H1 (cell line): ENCODE results near the gene SAA1. TPM values are rescaled to one million over a fixed set of nuclear protein-coding genes. Genes with fewer than 3 reads are reported as not detected.

Experiments used
- CTCF ChIA-PET: fragments of 300-600 bp; sonication (Branson Sonifier 250); formaldehyde crosslinking; loops from one replicate; lab custom pipeline; 2021; ENCODE audit not compliant: partially characterized antibody; lab: Charles Lee
- POLR2A ChIA-PET: fragments of 300-600 bp; sonication (Branson Sonifier 250); formaldehyde crosslinking; loops from one replicate; lab custom pipeline; 2021; ENCODE audit warnings: inconsistent platforms; ENCODE audit not compliant: partially characterized antibody; lab: Charles Lee
- DNase-seq, 2 experiments: peaks; one replicate each; pipeline versions ENCODE4 v3.0.0 to v3.0.0-alpha.2; 2010 to 2022; ENCODE audit warnings: low spot score in 2 of 2, low read depth in 1 of 2, mixed read lengths in 1 of 2
- FAIRE-seq: peaks from 2 replicates; lab custom pipeline; 2011; peaks lifted over from hg19 to GRCh38; lab: Jason Lieb, UNC
- H2AFZ ChIP-seq: 2 replicates; pipeline ENCODE4 v1.8.1; 2012; ENCODE audit warnings: low read length, inconsistent platforms
- H2AK5ac ChIP-seq: 2 replicates; pipeline ENCODE4 v1.6.1; 2013; ENCODE audit warnings: low read depth, low read length
- H2BK120ac ChIP-seq: replicated peaks from 2 replicates; pipeline ENCODE3; 2013; ENCODE audit warnings: low read depth, low read length, inconsistent platforms
- H2BK12ac ChIP-seq: 2 replicates; pipeline ENCODE4 v1.6.1; 2013; ENCODE audit warnings: low read depth, low read length
- H2BK15ac ChIP-seq: 2 replicates; pipeline ENCODE4 v1.6.1; 2013; ENCODE audit warnings: low read length
- H2BK20ac ChIP-seq: 2 replicates; pipeline ENCODE4 v1.6.1; 2013; ENCODE audit warnings: low read length
- H2BK5ac ChIP-seq: 2 replicates; pipeline ENCODE4 v1.6.1; 2013; ENCODE audit warnings: low read depth, low read length
- H3K14ac ChIP-seq: 2 replicates; pipeline ENCODE4 v1.6.1; 2013; ENCODE audit warnings: inconsistent platforms; ENCODE audit not compliant: insufficient read length
- H3K18ac ChIP-seq: 2 replicates; pipeline ENCODE4 v1.6.1; 2013; ENCODE audit warnings: low read length; ENCODE audit errors: extremely low read depth
- H3K23ac ChIP-seq: 2 replicates; pipeline ENCODE4 v1.6.1; 2013; ENCODE audit warnings: inconsistent platforms; ENCODE audit not compliant: insufficient read length
- H3K23me2 ChIP-seq: 2 replicates; pipeline ENCODE4 v1.6.1; 2013; ENCODE audit warnings: low read depth, low read length
- H3K27ac ChIP-seq: 2 replicates; pipeline ENCODE4 v1.6.1; 2011; ENCODE audit warnings: low read depth, low read length, inconsistent platforms
- H3K27me3 ChIP-seq, 4 experiments: replicated peaks in 1 of 4; 1 replicate in 1 of 4; 2 replicates in 3 of 4; pipeline versions ENCODE4 v1.6.1 to v1.8.1; 2011 to 2013; ENCODE audit warnings: low read length in 3 of 4, mild to moderate bottlenecking in 3 of 4, inconsistent platforms in 2 of 4, mixed read lengths in 2 of 4, moderate library complexity in 1 of 4; ENCODE audit not compliant: control insufficient read depth in 3 of 4, insufficient read depth in 3 of 4; ENCODE audit errors: extremely low read depth in 1 of 4
- H3K36me3 ChIP-seq, 4 experiments: 2 replicates each; pipeline versions ENCODE4 v1.6.1 to v1.8.1; 2011 to 2013; ENCODE audit warnings: mild to moderate bottlenecking in 4 of 4, low read length in 3 of 4, moderate library complexity in 2 of 4, control low read depth in 1 of 4, inconsistent platforms in 1 of 4; ENCODE audit not compliant: insufficient read depth in 4 of 4, control insufficient read depth in 2 of 4
- H3K4ac ChIP-seq: replicated peaks from 2 replicates; pipeline ENCODE3; 2013; ENCODE audit warnings: low read length, low read depth, mixed read lengths, inconsistent platforms; ENCODE audit not compliant: insufficient read length
- H3K4me1 ChIP-seq, 4 experiments: replicated peaks in 1 of 4; 1 replicate in 1 of 4; 2 replicates in 3 of 4; pipeline versions ENCODE4 v1.6.1 to v1.8.1; 2011 to 2013; ENCODE audit warnings: low read length in 3 of 4, inconsistent platforms in 2 of 4, mixed read lengths in 1 of 4; ENCODE audit not compliant: insufficient read depth in 4 of 4, control insufficient read depth in 3 of 4
- H3K4me2 ChIP-seq, 2 experiments: 2 replicates each; pipeline versions ENCODE4 v1.6.1 to v1.8.1; 2011 to 2013; ENCODE audit warnings: low read depth in 2 of 2, low read length in 2 of 2, control low read depth in 1 of 2, inconsistent platforms in 1 of 2, mild to moderate bottlenecking in 1 of 2; ENCODE audit not compliant: insufficient read depth in 1 of 2
- H3K4me3 ChIP-seq, 4 experiments: fragments of 200-600, 300-600 bp in 1 of 4; sonication (generic), shearing (Covaris generic), sonication (Bioruptor Twin) in 1 of 4; 2 replicates each; pipeline versions ENCODE4 v1.5.1 to v1.8.1; 2011 to 2016; ENCODE audit warnings: low read length in 4 of 4, low read depth in 3 of 4, control low read depth in 2 of 4, inconsistent platforms in 2 of 4, mild to moderate bottlenecking in 2 of 4, mixed read lengths in 1 of 4, moderate library complexity in 1 of 4; ENCODE audit not compliant: insufficient read depth in 2 of 4; ENCODE audit errors: extremely low read depth in 1 of 4
- H3K56ac ChIP-seq: replicated peaks from 2 replicates; pipeline ENCODE3; 2013; ENCODE audit warnings: low read depth, mild to moderate bottlenecking, mixed read lengths, low read length, inconsistent platforms; ENCODE audit not compliant: insufficient read length
- H3K79me1 ChIP-seq: 2 replicates; pipeline ENCODE4 v1.6.1; 2013; ENCODE audit warnings: low read depth, low read length, control low read depth
- H3K79me2 ChIP-seq, 2 experiments: 2 replicates each; pipeline versions ENCODE4 v1.6.1 to v1.8.1; 2012 to 2013; ENCODE audit warnings: low read length in 2 of 2, mild to moderate bottlenecking in 2 of 2, inconsistent platforms in 1 of 2; ENCODE audit not compliant: insufficient read depth in 2 of 2, control insufficient read depth in 1 of 2
- H3K9ac ChIP-seq, 4 experiments: replicated peaks in 1 of 4; 1 replicate in 1 of 4; 2 replicates in 3 of 4; pipeline versions ENCODE4 v1.6.1 to v1.8.1; 2011 to 2013; ENCODE audit warnings: low read depth in 3 of 4, low read length in 3 of 4, control low read depth in 2 of 4, mild to moderate bottlenecking in 2 of 4, moderate library complexity in 2 of 4, inconsistent platforms in 1 of 4; ENCODE audit errors: extremely low read depth in 1 of 4
- H3K9me3 ChIP-seq, 2 experiments: 2 replicates each; pipeline versions ENCODE4 v1.6.1 to v1.8.1; 2012 to 2013; ENCODE audit warnings: mild to moderate bottlenecking in 2 of 2, moderate library complexity in 2 of 2, control low read depth in 1 of 2, inconsistent platforms in 1 of 2, low read depth in 1 of 2, low read length in 1 of 2, mixed read lengths in 1 of 2; ENCODE audit not compliant: insufficient read depth in 2 of 2
- H4K20me1 ChIP-seq, 2 experiments: replicated peaks in 1 of 2; 2 replicates each; pipeline versions ENCODE3 to v1.8.1; 2011 to 2013; ENCODE audit warnings: inconsistent platforms in 2 of 2, low read length in 2 of 2, mild to moderate bottlenecking in 1 of 2; ENCODE audit not compliant: insufficient read depth in 2 of 2, control insufficient read depth in 1 of 2
- H4K5ac ChIP-seq: 2 replicates; pipeline ENCODE4 v1.6.1; 2013; ENCODE audit warnings: low read length, low read depth, mixed read lengths, inconsistent platforms; ENCODE audit not compliant: insufficient read length
- H4K8ac ChIP-seq: 2 replicates; pipeline ENCODE4 v1.8.0; 2013; ENCODE audit warnings: mild to moderate bottlenecking, moderate library complexity, low read length, inconsistent platforms; ENCODE audit not compliant: insufficient read depth; ENCODE audit errors: extremely low read depth
- H4K91ac ChIP-seq: replicated peaks from 2 replicates; pipeline ENCODE3; 2013; ENCODE audit warnings: low read length, mixed read lengths, inconsistent platforms; ENCODE audit not compliant: insufficient read length
- SIN3A ChIP-seq, 2 experiments: IDR thresholded peaks in 1 of 2; conservative IDR thresholded peaks in 1 of 2; 2 replicates each; pipeline ENCODE4 v1.6.1; 2011 to 2012; ENCODE audit warnings: low read length in 2 of 2, improper control_type of control experiment in 1 of 2, low read depth in 1 of 2, mild to moderate bottlenecking in 1 of 2
- WGBS, 2 experiments: shearing (Covaris generic) in 1 of 2; methylation state at CpG; one replicate each; pipeline versions ENCODE4 v1.1.6 to v1.1.7; 2013 to 2015; ENCODE audit warnings: low lambda C conversion rate in 2 of 2, mixed read lengths in 2 of 2, inconsistent platforms in 1 of 2, low coverage in 1 of 2, missing lambda C conversion rate in 1 of 2; ENCODE audit not compliant: insufficient replicate concordance in 2 of 2, insufficient coverage in 1 of 2, insufficient read length in 1 of 2; ENCODE audit errors: extremely low coverage in 1 of 2, missing lambda C conversion rate in 1 of 2; 5-methylcytosine and 5-hydroxymethylcytosine counted together
- polyA plus RNA-seq, 7 experiments: library from polyadenylated mRNA; depleted of rRNA in 3 of 7; stranded (reverse) in 5 of 7; unstranded in 2 of 7; fragments of >200 nt in 5 of 7; fragments of 200-250 nt in 2 of 7; gene quantifications; 1 replicate in 5 of 7; 2 replicates in 1 of 7; 4 replicates in 1 of 7; pipeline versions ENCODE4 v1.2.1 to v1.2.3, GENCODE V29; 2011 to 2013; ENCODE audit warnings: missing spikeins in 2 of 7, mixed read lengths in 2 of 7
- total RNA-seq: library from RNA; stranded (reverse); fragmentation: NEBNext Ultra II Directional; extraction: Animal tissue kit (Norgen Biotek cat#: 25700); gene quantifications from 2 replicates; pipeline ENCODE4 v1.2.1, GENCODE V29; 2021
- TF ChIP-seq, protein P1 (sequence below): IDR thresholded peaks from 2 replicates; pipeline ENCODE4 v1.6.1; 2012; ENCODE audit warnings: inconsistent platforms

The SAA1 gene
- total and polyA plus RNA-seq, 2 of the 8 experiments (the other 6 are each of a cell fraction or from before 2014, with no cell fraction given), result 0.41 TPM; not detected in 1

DNA sequence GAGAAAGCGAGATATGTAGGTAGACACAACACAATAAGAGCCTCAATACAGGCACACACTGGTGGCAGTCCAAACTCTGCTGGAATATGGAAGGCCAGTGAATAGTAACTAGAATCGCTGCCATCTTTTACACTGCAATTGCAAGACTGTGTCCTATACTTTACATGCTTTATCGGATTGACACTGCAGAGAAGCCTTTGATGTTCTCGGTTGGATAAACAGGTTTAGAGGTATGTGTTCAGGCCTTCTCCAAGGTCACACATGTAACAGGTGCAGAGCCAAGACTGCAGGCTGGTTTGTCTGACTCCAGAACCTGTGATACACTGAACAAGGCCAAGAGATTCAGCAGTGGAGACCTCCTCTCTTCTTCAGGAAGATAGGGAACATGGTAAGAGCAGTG is 5.1 kb downstream of the SAA1 start:
- TF ChIP-seq, protein P1, sequence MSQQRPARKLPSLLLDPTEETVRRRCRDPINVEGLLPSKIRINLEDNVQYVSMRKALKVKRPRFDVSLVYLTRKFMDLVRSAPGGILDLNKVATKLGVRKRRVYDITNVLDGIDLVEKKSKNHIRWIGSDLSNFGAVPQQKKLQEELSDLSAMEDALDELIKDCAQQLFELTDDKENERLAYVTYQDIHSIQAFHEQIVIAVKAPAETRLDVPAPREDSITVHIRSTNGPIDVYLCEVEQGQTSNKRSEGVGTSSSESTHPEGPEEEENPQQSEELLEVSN, result no peak
- TF ChIP-seq SIN3A (conservative IDR thresholded peaks at IDR 0.05 in 1 of 2, IDR thresholded peaks at IDR 0.05 in 1 of 2; ENCODE audit: low read depth in 1 of 2, low read length in 2 of 2), result no peak
- CTCF ChIA-PET, result no interaction called here
- Histone ChIP-seq H4K20me1 (no peaks in the 10 kb centered on the region), H4K91ac (no peak overlapping the region), H3K9me3 (no peaks in the 10 kb centered on the region; a peak in 1 of 4 replicates), H3K56ac (no peak overlapping the region), H3K9ac (no peak overlapping the region), H3K18ac (no peak overlapping the region), H3K27ac (no peak overlapping the region), H3K79me1 (no peaks in the 10 kb centered on the region), H3K36me3 (no peaks in the 10 kb centered on the region), H4K8ac (no peak overlapping the region), H3K79me2 (no peaks in the 10 kb centered on the region), H2BK20ac (no peak overlapping the region), H3K4ac (no peak overlapping the region), H4K5ac (no peak overlapping the region), H2BK15ac (no peak overlapping the region), H2BK12ac (no peak overlapping the region), H3K27me3 (no peaks in the 10 kb centered on the region), H2BK120ac (no peak overlapping the region), H3K23me2 (no peaks in the 10 kb centered on the region), H3K4me3 (no peak overlapping the region), H3K23ac (no peak overlapping the region), H3K4me2 (no peak overlapping the region), H3K4me1 (peaks cover 0 to 3% (median under 1%) of the 10 kb centered on the region in 4 experiments; a peak in 2 of 7 replicates), H2AK5ac (no peak overlapping the region), H2BK5ac (no peak overlapping the region), H3K14ac (no peak overlapping the region), H2AFZ (no peak overlapping the region)
- no peak for FAIRE-seq
- POLR2A ChIA-PET, result no interaction called here
- 71% methylated on average over 4 of the region's 4 CpGs; no CpG with 5 or more reads in 1 of the 2 experiments for WGBS, 2 experiments
- no peak for DNase-seq
